GM18507 (cell line): ENCODE measurements around the gene CUBN.
"Not testable (repeated sequence)": the region's sequence is repeated elsewhere in the genome, so short reads cannot be mapped to it uniquely, and the experiment has no call there.

Experiments used
- DNase-seq: peaks from one replicate; pipeline ENCODE4 v3.0.0; 2011; ENCODE audit warnings: low read depth; ENCODE audit not compliant: insufficient read length; ENCODE audit errors: extremely low spot score
- FAIRE-seq: peaks from 2 replicates; lab custom pipeline; 2011; peaks lifted over from hg19 to GRCh38; lab: Jason Lieb, UNC

CUBN gene

DNA sequence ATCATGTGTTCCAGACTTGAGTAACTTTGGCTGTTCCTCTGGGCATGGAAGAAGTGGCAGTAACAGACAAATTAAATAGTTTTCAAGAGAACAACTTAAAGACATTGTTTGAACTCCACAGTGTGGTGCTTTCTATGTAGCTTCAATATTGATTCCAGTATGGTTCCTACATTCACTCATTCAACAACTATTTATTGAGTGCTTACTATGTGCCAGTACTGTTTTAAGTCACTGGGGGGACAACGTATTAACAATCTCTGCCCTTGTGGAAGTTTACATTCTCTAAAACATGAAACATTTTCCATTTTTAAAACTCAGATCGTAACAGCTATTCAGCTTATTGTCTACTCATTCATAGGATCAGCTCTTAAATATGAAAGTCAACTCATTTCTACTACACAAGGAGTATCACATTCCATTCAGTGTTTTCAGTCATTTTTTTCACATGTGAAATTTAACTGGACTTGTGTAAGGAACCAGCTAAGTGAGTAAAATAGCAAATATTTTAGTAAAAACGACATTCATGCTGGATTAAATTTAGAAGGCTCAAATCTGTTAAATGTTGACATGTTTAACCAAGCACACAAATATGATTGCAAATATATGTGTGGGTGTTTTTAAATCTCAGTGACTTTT lies 13.6 kb upstream of the CUBN start:
- no peak for DNase-seq
- no peak for FAIRE-seq

DNA sequence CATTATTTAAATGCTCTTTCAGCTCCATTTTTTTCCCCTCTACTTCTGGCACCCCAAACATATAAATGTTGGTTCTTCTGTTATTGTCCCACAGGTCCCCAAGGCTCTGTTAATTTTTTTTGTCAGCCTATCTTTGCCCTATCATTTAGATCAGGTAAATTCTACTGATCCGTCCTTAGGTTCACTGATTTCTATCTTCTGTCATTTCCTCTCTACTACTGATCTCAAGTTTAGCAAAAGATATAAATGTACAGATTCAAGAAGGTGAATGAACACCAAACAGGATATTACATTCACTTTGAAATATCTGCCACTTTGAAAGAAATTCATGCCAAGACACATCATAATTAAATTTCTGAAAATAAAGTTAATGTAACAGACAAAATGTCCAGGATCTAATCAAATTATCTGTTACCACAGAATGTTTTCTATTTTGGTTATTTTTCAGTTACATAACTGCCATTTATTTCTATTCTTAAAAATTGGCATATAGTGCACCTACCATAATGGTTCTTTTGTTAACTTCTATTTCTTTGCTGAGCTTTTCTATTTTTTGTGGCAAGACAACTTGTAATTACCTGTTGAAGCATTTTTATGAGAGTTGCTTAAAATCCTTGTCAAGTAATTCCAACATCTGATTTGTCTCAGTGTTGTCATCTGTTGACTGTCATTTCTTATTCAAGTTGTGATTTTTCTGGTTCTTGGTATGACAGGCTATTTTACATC lies 12.1 kb upstream of the CUBN start:
- DNase-seq (no peak), FAIRE-seq (no peak)

DNA sequence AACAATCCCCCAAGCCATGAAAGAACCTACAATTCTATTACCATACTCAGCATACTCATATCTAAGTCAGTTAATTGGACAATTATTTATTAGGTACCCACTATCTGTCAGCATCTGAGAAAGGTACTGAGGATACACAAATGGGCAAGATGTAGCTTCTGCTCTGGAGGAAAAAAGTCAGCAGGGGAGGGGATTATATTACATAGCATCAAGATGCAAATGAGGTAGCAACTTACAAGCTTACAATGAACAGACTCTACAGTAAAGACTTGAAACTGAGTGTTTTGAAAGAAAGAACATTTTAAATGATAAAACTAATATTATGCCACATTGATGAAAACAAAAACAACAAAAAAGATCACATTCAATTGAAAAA lies 10.8 kb upstream of the CUBN start:
- FAIRE-seq (no peak), DNase-seq (no peak)

DNA sequence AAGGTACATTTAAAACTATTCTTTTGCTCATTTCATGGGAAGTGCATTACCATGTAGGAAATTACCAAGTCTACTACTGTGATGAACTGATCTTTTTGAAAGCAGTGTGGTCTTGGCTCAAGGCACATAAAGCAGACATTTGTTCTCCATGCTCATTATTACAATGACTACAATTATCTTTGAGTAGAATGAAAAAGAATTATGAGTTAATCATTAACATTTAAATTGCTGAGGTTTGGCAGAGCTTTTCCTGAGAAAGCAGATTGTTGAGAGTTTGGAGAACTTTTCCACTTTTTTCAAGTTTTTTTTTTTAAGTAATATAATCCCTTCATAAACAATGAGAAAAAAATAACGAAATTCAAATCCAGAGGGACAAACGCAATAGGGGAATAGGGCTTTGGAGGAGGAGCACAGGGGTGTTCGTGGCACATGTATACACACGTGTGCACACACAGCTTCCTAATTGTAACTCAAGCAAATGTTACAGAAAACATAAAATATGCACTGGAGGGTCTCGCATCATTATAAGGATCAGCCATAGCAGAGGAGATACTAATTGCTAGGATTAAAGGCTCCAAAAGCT lies 8.9 kb upstream of the CUBN start:
- DNase-seq (no peak), FAIRE-seq (no peak)

DNA sequence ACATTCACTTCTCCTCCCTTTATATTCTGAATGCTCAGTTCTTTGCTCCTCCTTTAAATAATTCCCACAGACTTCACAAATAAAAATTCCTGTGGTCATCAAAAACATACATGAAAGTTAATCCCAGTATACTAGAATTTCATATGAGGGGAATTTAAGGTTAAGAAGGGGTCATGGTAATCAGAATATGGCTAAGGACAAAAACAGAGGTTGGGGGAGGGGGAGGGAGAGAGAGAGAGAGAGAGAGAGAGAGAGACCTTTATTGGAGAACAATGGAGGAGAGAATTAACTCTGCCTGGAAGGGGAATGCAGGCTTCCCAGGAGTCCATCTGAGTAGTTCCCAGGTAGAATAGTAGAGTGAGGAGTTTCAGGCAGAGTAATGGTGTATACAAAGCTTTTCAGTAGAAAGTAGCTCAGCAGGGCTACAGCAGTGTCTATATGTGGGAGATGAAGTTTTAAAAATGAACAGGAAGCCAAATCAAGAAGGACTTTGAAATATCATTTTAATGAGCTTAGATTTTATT lies 5.2 kb upstream of the CUBN start:
- DNase-seq = no peak
- FAIRE-seq = no peak

DNA sequence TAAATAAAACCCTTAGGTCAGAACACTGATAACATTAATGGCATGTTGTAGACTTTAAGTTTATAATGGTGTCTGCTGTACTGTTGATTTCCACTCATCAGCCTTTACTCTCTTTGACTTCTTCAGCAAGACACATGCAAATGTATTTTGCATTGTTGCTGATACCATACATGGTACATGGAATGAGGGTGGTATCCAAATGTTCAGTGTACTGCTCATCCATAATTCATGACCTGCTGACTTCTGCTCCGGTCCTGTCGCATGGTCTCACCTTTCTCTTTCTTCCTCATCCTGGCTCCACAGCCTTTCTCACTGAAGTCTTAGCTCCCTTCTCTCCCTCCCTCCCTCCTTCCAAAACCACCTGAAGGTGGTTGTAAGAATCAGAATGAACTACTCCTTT lies 4.7 kb upstream of the CUBN start:
- DNase-seq (no peak), FAIRE-seq (no peak)

DNA sequence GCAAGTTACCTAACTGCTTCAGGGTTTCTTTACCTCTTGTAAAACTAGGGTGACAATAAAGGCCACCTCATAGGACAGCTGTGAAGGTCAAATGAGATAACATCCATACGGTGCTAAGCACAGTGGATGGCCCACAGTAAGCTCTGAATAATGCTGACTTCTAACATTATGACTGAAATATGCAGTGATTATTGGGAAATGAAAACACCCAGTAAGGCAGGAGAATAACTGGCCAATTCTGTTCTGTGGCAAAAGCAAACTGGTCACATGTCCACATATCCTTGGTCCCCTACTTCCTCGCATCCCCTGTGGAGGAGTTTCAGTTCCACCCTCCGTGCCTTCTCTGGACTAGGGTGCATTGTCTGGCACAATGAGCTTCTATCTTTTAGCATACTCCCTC lies 1.4 kb downstream of the CUBN start:
- no peak for DNase-seq
- no peak for FAIRE-seq

DNA sequence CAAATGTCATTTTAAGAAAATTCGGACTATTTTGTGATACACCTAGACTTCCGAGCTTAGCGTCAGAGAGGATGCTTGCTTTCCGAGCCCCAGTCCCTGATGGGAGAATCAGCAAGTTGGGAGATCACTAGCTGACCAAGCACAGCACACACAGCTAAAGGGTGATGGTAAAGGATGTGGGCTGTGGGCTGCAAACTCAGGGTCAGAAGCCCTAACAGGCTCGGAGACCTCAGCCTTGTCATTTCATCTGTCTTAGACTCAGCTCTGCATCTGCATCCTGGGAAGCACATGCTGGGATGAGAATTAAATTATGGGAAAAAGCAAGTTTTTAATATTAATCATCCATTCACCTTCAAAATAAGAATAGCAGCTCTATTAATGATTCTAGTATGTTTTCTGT lies 3.3 kb downstream of the CUBN start:
- DNase-seq = no peak
- FAIRE-seq = no peak

DNA sequence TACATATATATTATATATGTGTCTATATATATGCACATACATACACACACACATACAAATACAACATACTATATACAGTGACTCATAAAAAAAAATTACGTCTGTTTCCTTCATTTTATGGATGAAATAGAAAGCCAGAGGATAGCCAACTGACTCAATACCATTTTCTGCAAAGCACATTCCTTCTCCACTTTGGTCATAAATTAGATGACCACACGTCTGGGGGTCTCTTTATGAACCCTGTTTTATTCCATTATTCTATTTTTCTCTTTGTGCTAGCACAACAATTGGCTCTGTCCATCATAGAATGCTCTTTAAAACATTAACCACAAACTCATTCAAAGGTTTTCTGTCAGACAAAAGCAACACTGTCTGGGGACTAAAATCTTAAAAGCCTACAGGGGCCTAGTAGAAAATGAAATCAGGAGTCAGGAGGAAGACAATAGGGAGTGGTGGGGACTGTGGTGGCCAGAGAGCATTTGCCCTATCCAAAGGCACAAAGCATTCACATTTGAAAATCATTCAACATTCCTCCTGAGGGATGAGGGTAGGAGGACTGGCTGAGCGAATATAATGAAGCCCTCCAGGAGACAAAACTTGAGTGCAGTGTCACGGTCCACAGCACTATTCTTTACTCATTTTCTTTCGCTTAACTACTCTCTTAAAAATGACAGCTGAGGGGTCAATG lies 4.3 kb downstream of the CUBN start:
- FAIRE-seq (no peak), DNase-seq (no peak)

DNA sequence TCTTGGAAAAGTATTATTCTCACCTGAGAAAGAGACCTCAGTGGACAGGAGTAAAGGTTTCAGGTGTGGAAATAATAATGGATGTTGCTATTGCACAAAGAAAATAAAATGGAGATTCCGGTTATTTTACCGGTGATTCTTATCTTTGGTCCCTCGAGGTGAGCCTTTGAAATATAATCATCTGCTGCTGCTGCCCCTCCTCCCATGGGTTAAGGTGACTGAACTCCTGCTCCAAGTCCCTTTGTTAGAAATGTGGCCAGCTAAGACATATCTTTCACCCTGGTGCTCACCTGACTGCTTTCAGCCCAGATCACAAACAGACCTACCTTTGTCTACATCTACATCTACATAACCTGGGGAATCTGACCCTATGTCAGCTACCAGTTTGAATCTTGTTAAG lies 5.7 kb downstream of the CUBN start:
- DNase-seq = no peak
- no peak for FAIRE-seq

DNA sequence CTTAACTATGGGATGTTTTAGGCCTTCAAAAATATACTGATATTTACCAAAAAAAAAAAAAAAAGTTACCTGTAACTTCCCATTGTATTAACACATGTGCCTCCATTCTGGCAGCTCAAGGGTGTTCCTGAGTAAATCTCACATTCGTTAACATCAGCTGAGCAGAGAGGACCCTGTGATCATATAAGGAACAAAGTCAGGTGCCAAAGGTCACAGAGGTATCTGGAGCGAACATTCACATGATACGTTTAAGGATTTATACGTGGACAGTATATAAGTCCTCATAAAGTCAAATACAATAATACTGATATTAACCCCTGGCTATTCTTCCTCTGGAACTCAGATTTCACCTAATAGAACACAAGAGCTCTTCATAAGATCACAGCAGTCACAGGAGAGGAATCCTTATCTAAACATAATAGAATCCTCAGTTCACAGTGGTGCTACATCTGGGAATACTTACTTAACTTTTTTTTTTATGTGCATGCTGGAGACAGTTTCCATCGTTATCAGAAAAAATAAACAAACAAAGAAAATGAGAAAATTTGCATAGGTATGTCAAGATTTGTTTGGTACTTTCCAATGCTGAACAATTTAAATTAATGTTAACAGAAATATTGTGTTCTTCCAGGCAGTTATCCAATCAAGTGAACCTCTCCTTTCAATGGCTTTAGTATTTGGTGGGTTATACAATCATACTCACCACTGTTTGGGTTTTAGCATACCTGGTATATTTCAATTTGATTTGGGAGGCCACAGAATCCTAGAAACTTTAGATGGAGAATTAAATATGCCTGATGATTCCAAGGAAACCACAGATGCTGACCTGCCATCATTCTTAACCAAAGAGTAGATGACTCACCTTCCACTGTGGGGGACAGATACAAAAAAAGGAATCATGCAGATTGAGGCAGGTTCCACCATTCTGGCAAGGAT lies 6.6 kb downstream of the CUBN start:
- FAIRE-seq = no peak

DNA sequence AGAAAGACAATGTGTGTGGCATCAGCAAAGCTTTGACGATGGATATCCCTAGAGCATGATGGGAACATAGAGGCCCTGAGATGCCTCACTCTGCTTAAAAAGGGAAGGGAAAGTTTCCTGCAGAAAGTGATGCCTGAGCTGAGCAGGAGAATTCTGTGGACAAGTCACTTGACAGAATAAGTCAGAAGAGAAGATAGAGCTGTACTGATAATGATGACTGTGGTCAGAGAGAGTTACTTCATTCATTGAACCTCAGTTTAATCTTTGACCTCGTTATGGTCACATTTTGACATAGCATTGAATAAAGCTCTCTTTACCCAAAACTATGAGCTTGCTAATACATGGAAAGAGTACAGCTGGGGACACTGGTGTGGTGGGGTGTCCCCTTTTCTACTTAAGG lies 7.6 kb downstream of the CUBN start:
- DNase-seq (no peak), FAIRE-seq (no peak)

More for the DNA sequence above, 6.6 kb downstream of the CUBN start:
- no peak for DNase-seq

DNA sequence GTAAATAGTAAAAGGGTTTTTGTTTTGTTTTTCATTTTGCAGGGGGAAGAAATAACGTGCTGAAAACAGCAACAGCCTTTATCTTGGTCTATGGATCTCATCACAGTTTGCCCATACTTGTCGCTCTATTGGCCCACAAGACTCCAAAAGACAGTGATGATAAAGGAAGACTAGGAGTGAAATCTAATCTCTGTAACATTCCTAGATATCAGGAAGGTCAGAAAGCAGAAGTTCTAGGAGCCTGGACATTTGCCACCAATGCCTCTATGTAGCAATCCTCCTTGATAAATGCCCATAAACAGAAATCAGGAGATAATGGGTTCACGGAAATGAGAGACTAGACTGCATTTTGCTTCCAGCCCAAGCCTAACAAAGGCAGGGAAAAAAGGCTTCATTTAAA lies 8.9 kb downstream of the CUBN start:
- FAIRE-seq (no peak), DNase-seq (no peak)

DNA sequence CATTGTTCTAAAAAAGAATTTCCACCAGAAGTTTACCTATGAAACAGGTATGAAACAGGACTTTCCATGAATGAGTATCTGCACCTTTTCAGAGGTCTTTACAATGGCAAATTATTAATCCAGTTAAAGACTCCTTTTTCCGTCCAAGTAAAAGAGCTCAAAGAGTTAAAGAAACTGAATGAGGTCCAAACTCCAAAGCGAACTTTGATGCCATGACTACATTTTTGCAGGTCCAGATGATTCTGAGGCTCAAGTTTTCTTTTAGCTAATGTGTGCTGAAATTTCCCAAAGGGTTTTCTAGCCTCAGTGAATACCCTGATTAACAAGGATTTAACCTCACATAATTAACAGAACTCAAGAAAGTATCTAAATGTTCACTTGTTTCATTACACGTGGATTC lies 9.8 kb downstream of the CUBN start:
- FAIRE-seq = no peak
- no peak for DNase-seq

DNA sequence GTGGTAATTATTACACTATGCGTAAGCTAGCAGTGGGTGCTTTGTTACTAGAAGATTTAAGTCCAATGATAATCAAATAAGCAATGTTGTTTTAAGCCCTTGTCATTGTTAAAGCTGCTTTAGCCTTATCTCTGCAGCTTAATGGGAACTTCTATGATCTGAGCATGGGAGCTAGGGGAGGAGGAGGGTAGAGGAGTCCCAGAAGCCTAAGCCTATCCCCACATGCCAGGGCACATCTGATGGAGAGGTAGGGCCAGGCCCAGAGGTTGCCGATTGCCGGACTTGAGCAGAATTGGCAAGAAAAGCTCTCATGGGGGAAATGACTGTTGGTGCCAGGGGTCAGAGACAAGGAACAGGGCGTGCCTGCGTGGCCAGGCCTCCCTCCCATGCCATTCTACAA lies 13.4 kb downstream of the CUBN start:
- no peak for FAIRE-seq

DNA sequence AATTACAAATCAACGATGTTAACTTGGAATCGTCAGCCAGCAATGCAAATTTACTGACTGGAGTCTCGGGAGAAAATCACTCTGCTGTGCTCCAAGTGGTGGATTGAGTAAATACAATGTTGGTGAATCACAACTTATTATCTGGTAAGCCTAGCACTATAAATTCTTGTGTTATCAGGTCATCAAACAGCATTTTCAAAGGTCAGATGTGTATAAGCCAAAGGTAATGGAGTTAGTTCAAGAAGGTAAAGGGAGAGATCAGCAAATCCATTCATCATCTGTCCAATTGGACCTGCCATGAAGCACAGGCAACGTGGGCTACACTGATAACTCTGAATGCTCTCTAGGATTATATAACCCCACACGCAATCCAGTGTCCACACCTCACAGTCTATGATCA lies 13.9 kb downstream of the CUBN start:
- no peak for DNase-seq
- no peak for FAIRE-seq

More for the DNA sequence above, 13.4 kb downstream of the CUBN start:
- DNase-seq = no peak

DNA sequence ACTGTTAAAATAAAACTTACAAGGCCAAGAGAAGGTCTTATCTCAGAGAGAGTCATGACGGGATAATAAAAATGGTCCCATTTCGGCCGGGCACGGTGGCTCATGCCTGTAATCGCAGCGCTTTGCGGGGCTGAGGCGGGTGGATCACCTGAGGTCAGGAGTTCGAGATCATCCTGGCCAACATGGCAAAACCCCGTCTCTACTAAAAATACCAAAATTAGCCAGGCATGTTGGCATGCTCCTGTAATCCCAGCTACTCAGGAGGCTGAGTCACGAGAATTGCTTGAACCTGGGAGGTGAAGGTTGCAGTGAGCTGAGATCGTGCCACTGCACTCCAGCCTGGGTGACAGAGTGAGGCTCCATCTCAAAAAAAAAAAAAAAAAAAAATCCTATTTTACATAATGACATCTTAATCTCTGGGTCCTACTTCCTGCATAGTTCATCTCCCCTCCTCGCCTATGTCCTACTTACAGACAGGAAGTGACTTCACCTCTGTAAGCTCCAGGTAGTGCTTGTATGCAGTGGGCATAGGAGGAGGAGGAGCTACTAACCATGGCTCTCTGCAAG lies 14.7 kb downstream of the CUBN start:
- not testable (repeated sequence) for DNase-seq

DNA sequence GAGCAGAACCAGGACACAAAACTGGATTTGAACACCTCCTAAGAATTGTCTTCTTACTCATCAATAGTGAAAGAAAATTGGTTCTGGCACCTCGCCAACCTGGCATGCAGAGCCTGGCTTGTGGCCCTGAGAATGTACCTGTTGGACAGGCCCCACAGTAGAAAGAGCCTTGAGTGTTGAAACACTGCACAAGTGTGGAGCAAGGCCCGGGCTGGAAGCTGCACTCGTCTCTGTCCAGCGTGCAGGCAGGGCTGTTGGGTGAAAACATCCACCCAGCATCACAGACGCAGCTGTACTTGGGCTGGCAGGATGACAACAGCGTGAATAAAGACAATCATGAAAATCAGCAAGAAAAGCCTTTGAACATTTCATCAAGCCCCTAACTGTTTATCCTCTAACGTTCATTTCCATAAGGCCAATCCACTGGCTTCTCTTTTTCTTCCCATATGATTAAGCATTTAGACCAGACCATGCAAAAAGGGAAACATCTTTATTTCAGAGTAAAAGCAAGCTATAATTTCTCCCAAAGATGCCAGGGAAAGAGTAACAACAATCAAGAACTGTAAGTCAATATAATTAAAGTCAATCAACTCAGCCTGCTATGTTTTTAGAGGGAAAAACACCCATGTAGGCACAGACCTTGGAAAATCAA lies 15.6 kb downstream of the CUBN start:
- DNase-seq = no peak
- no peak for FAIRE-seq

More for the DNA sequence above, 14.7 kb downstream of the CUBN start:
- not testable (repeated sequence) for FAIRE-seq

DNA sequence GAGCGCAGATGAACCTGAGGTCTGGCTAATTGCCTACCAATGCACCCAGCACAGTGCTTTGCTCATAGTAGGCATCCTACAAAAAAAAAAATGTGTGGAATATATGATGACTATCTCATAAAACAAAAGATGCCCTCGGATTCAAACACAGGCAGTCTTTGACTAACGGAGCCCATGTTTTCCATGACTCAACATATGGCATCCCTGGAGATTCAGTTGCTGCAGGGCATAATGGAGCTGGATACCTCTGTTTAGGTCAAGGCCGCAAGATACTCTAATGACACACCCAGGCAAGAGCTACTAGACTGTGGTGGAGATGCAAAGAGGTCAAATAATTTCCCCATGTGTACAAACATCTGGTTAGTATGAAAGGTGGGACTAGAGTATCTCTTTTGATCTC lies 16.3 kb downstream of the CUBN start:
- DNase-seq (no peak), FAIRE-seq (no peak)
